Endodermal cell (in vitro differentiated cells): ENCODE measurements around the gene PTPRN2. TPM values are rescaled to one million over a fixed set of nuclear protein-coding genes. Genes with fewer than 3 reads are reported as not detected.

Experiments
- DNase-seq: peaks from one replicate; pipeline ENCODE4 v3.0.0-alpha.2; 2017
- H3K27ac ChIP-seq: 2 replicates; pipeline ENCODE4 v1.5.1; 2013; ENCODE audit warnings: mild to moderate bottlenecking, low read depth, low read length, moderate library complexity
- H3K27me3 ChIP-seq: 2 replicates; pipeline ENCODE4 v1.6.1; 2013; ENCODE audit warnings: mild to moderate bottlenecking, low read length, moderate library complexity; ENCODE audit not compliant: insufficient read depth, control insufficient read depth, poor library complexity, severe bottlenecking
- H3K36me3 ChIP-seq: 2 replicates; pipeline ENCODE4 v1.7.0; 2013; ENCODE audit warnings: mild to moderate bottlenecking, low read length, moderate library complexity; ENCODE audit not compliant: control insufficient read depth, insufficient read depth
- H3K4me1 ChIP-seq: one replicate; pipeline ENCODE4 v1.7.0; 2013; ENCODE audit warnings: low read length; ENCODE audit not compliant: control insufficient read depth, insufficient read depth
- H3K4me3 ChIP-seq: 2 replicates; pipeline ENCODE4 v1.5.1; 2013; ENCODE audit warnings: mild to moderate bottlenecking, low read length, moderate library complexity
- H3K9ac ChIP-seq: 2 replicates; pipeline ENCODE4 v1.6.1; 2013; ENCODE audit warnings: mild to moderate bottlenecking, low read length, moderate library complexity; ENCODE audit not compliant: poor library complexity, severe bottlenecking; ENCODE audit errors: extremely low read depth
- H3K9me3 ChIP-seq: 2 replicates; pipeline ENCODE4 v1.6.1; 2013; ENCODE audit warnings: mild to moderate bottlenecking, low read length, moderate library complexity; ENCODE audit not compliant: control insufficient read depth
- H3K27ac Mint-ChIP-seq: 2 replicates; pipeline ENCODE4 v1.8.0; 2020; ENCODE audit warnings: mixed read lengths
- H3K27me3 Mint-ChIP-seq: 2 replicates; pipeline ENCODE4 v1.8.0; 2021; ENCODE audit warnings: mild to moderate bottlenecking, mixed read lengths; ENCODE audit not compliant: insufficient read depth
- H3K36me3 Mint-ChIP-seq: 2 replicates; pipeline ENCODE4 v1.8.0; 2020; ENCODE audit warnings: low read depth, mixed read lengths
- H3K4me1 Mint-ChIP-seq: 2 replicates; pipeline ENCODE4 v1.8.0; 2020; ENCODE audit warnings: mixed read lengths
- H3K4me3 Mint-ChIP-seq: 2 replicates; pipeline ENCODE4 v1.8.0; 2020; ENCODE audit warnings: mild to moderate bottlenecking, moderate library complexity, mixed read lengths
- H3K9me3 Mint-ChIP-seq: 2 replicates; pipeline ENCODE4 v1.8.0; 2020; ENCODE audit warnings: mild to moderate bottlenecking, mixed read lengths
- CTCF ChIP-seq: fragments of 200-600 bp; sonication (generic); conservative IDR thresholded peaks from 2 replicates; pipeline ENCODE4 v1.5.0; 2021; ENCODE audit warnings: antibody characterized with exemption, mild to moderate bottlenecking
- WGBS, 2 experiments: methylation state at CpG; one replicate each; pipeline versions ENCODE4 v1.1.5 to v1.1.7; 2013; ENCODE audit warnings: missing lambda C conversion rate in 2 of 2, mixed read lengths in 1 of 2; ENCODE audit not compliant: insufficient coverage in 1 of 2, insufficient read length in 1 of 2; 5-methylcytosine and 5-hydroxymethylcytosine counted together
- total RNA-seq, 2 donors: library from RNA; stranded (reverse); fragmentation: NEBNext Ultra II Directional in 1 of 2; extraction: Animal tissue kit (Norgen Biotek cat#: 25700) in 1 of 2; gene quantifications; 2 replicates in 1 of 2; 3 replicates in 1 of 2; pipeline ENCODE4 v1.2.1, GENCODE V29; 2021

The PTPRN2 gene
- total RNA-seq, 2 donors from 2014 or later: 0.69 to 1.2 TPM

DNA sequence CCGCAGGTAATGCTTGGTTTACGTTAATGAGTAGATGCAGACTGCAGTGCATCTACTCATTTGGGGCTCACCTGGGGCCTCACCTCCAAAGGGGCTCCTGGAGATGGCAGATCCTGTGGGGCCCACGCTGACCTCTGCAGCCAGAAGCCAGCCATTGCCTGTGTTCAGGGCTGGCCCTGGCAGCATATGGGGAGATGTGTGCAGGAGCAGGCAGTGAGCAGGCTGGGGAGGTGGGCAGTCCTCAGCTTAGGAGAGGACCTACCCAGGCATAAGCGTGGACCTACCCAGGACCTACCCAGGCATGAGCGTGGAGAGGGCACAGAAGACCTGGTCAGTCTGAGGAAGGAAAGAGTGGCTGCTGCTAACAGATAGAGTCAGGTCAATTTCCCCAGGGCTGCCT, 178.5 kb downstream of the PTPRN2 start:
- H3K9me3 ChIP-seq: peaks cover 67% of the 10 kb centered on the region
- Mint-ChIP-seq H3K4me1 (no peaks in the 10 kb centered on the region), H3K27me3 (no peaks in the 10 kb centered on the region), H3K36me3 (no peaks in the 10 kb centered on the region), H3K9me3 (no peaks in the 10 kb centered on the region), H3K27ac (no peak overlapping the region), H3K4me3 (no peak overlapping the region)
- no peak for DNase-seq
- H3K27ac ChIP-seq: no peak overlapping the region
- no peak overlapping the region for H3K9ac ChIP-seq
- no peaks in the 10 kb centered on the region for H3K4me1 ChIP-seq
- peak; percentile 20 for TF ChIP-seq CTCF
- H3K27me3 ChIP-seq: no peaks in the 10 kb centered on the region
- no peaks in the 10 kb centered on the region for H3K36me3 ChIP-seq
- WGBS, 2 experiments: 74 to 76% methylated on average over 5 of the region's 5 CpGs
- H3K4me3 ChIP-seq: no peak overlapping the region

DNA sequence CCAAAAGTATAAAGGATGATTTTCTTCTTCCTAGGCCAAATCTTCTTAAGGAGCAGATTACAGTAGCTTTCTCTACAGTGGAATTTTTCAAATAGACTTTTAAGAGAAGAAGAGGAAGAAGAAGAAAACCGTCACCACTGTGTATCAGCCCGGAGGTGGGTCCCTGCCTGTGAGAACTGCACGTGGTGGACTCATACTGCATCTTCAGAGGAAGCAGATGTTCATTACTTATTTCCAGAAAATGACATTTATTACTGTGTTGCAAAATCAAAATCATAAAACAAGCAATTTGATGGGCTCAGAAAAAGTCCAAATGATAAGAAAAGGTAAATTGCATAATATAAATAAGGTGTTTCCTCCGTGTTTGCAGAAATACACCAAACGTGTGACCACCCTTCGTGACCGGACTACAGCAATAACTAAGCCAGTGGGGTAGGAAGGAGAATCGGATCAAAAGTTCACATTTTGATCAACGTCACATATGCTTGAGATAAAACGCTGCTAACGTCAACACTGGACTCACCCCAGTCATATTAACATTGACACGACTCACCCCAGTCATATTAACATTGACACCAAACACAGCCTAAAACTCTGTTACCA, 179.2 kb downstream of the PTPRN2 start:
- H3K27me3 Mint-ChIP-seq: no peaks in the 10 kb centered on the region
- Histone ChIP-seq H3K9ac (no peak overlapping the region), H3K4me3 (no peak overlapping the region), H3K27me3 (no peaks in the 10 kb centered on the region), H3K9me3 (peaks cover 67% of the 10 kb centered on the region), H3K27ac (no peak overlapping the region), H3K36me3 (no peaks in the 10 kb centered on the region), H3K4me1 (no peaks in the 10 kb centered on the region)
- WGBS, 2 experiments: 70 to 72% methylated on average over 10 to 12 of the region's 12 CpGs
- H3K9me3 Mint-ChIP-seq: no peaks in the 10 kb centered on the region
- TF ChIP-seq CTCF: no peak
- no peak overlapping the region for H3K27ac Mint-ChIP-seq
- no peaks in the 10 kb centered on the region for H3K36me3 Mint-ChIP-seq
- H3K4me3 Mint-ChIP-seq: no peak overlapping the region
- H3K4me1 Mint-ChIP-seq: no peaks in the 10 kb centered on the region
- no peak for DNase-seq

- no peak for DNase-seq
- Mint-ChIP-seq H3K4me1 (no peaks in the 10 kb centered on the region), H3K36me3 (no peaks in the 10 kb centered on the region), H3K27ac (no peak overlapping the region), H3K4me3 (no peak overlapping the region), H3K9me3 (no peaks in the 10 kb centered on the region), H3K27me3 (no peaks in the 10 kb centered on the region)
- WGBS, 2 experiments: 83 to 85% methylated on average over 10 to 17 of the region's 17 CpGs
- peak; percentile 82 for TF ChIP-seq CTCF
- H3K36me3 ChIP-seq: no peaks in the 10 kb centered on the region
- H3K9me3 ChIP-seq: peaks cover 65% of the 10 kb centered on the region
- H3K9ac ChIP-seq: no peak overlapping the region
- no peaks in the 10 kb centered on the region for H3K27me3 ChIP-seq
- H3K4me1 ChIP-seq: no peaks in the 10 kb centered on the region
- no peak overlapping the region for H3K4me3 ChIP-seq
- H3K27ac ChIP-seq: no peak overlapping the region
Measured at GRCh38 chr7:158407581-158408317, 179.9 kb downstream of the PTPRN2 start.
